ENCODE data around the gene RAP1GAP2.

- TF ChIP-seq EZH2 (IDR thresholded peaks at IDR 0.05; ENCODE audit: insufficient read depth, poor library complexity, severe bottlenecking) (no peak), EZH2phosphoT487 (IDR thresholded peaks at IDR 0.05; ENCODE audit: insufficient read depth, low read depth) (no peak)
Observed at GRCh38 chr17:3004150-3004801, 208.0 kb downstream of the RAP1GAP2 start.
